Mesothelial cell of epicardium (in vitro differentiated cells): ENCODE measurements around the gene SPATA31E1. TPM values are rescaled to one million over a fixed set of nuclear protein-coding genes. Genes with fewer than 3 reads are reported as not detected.
A peak's percentile ranks its signal among the peaks of the same experiment; 100 is the strongest.
"Not testable (repeated sequence)": the region's sequence is repeated elsewhere in the genome, so short reads cannot be mapped to it uniquely, and the experiment has no call there.

Experiments used
- DNase-seq, 2 experiments: peaks; one replicate each; pipeline ENCODE4 v3.0.0; 2021; ENCODE audit warnings: low spot score in 2 of 2; ENCODE audit not compliant: unreplicated experiment in 2 of 2
- H3K27ac Mint-ChIP-seq: 2 replicates; pipeline ENCODE4 v1.8.0; 2021; ENCODE audit warnings: mixed read lengths
- H3K27me3 Mint-ChIP-seq: 2 replicates; pipeline ENCODE4 v1.8.0; 2021; ENCODE audit warnings: low read depth, mixed read lengths
- H3K36me3 Mint-ChIP-seq: 2 replicates; pipeline ENCODE4 v1.8.0; 2021; ENCODE audit warnings: mixed read lengths
- H3K4me1 Mint-ChIP-seq: 2 replicates; pipeline ENCODE4 v1.8.0; 2021; ENCODE audit warnings: mixed read lengths
- H3K4me3 Mint-ChIP-seq: 2 replicates; pipeline ENCODE4 v1.8.0; 2021; ENCODE audit warnings: mild to moderate bottlenecking, moderate library complexity, mixed read lengths
- H3K9me3 Mint-ChIP-seq: 2 replicates; pipeline ENCODE4 v1.8.0; 2021; ENCODE audit warnings: mixed read lengths
- CTCF ChIP-seq: fragments of 200-600 bp; sonication (generic); IDR thresholded peaks from one replicate; pipeline ENCODE4 v1.5.0; 2021; ENCODE audit warnings: antibody characterized with exemption; ENCODE audit not compliant: unreplicated experiment
- total RNA-seq: library from RNA; stranded (reverse); gene quantifications from 3 replicates; pipeline ENCODE4 v1.2.1, GENCODE V29; 2021

SPATA31E1 gene
- total RNA-seq, 1 donor from 2014 or later, result 0.09 TPM

- Mint-ChIP-seq H3K4me1 (peaks cover 41% of the 10 kb centered on the region), H3K4me3 (no peak overlapping the region)
Observed at GRCh38 chr9:87842878-87843585, 39.6 kb upstream of the SPATA31E1 start.

GRCh38 chr9:87844506-87844905 is 38.2 kb upstream of the SPATA31E1 start:
- no peak overlapping the region for H3K4me3 Mint-ChIP-seq
- TF ChIP-seq CTCF, result no peak
- no peaks in the 10 kb centered on the region for H3K36me3 Mint-ChIP-seq
- DNase-seq, result no peak
- peaks cover 41% of the 10 kb centered on the region for H3K4me1 Mint-ChIP-seq
- peak overlapping the region; percentile 68 for H3K27ac Mint-ChIP-seq
- peaks cover 8% of the 10 kb centered on the region for H3K9me3 Mint-ChIP-seq
- no peaks in the 10 kb centered on the region for H3K27me3 Mint-ChIP-seq

More at GRCh38 chr9:87842878-87843585, 39.6 kb upstream of the SPATA31E1 start:
- H3K27ac Mint-ChIP-seq, result no peak overlapping the region
- H3K27me3 Mint-ChIP-seq, result no peaks in the 10 kb centered on the region
- no peak for DNase-seq
- H3K9me3 Mint-ChIP-seq, result peaks cover 8% of the 10 kb centered on the region
- H3K36me3 Mint-ChIP-seq, result no peaks in the 10 kb centered on the region
- no peak for TF ChIP-seq CTCF

- H3K27me3 Mint-ChIP-seq, DNase-seq, H3K27ac Mint-ChIP-seq, H3K36me3 Mint-ChIP-seq, H3K9me3 Mint-ChIP-seq, H3K4me3 Mint-ChIP-seq: not testable (repeated sequence)
- H3K4me1 Mint-ChIP-seq, result peaks cover 34% of the 10 kb centered on the region
Observed at GRCh38 chr9:87847817-87848216, 34.9 kb upstream of the SPATA31E1 start.

- TF ChIP-seq CTCF, result no peak
- H3K9me3 Mint-ChIP-seq, result no peaks in the 10 kb centered on the region
- DNase-seq, result peak in 1 of 2 experiments; percentile 29
- no peaks in the 10 kb centered on the region for H3K36me3 Mint-ChIP-seq
- no peak overlapping the region for H3K27ac Mint-ChIP-seq
- H3K4me3 Mint-ChIP-seq, result no peak overlapping the region
- H3K27me3 Mint-ChIP-seq, result no peaks in the 10 kb centered on the region
- peaks cover 33% of the 10 kb centered on the region for H3K4me1 Mint-ChIP-seq
Observed at GRCh38 chr9:87849144-87849758, 33.4 kb upstream of the SPATA31E1 start.

GRCh38 chr9:87850391-87850790 is 32.3 kb upstream of the SPATA31E1 start:
- Mint-ChIP-seq H3K27ac (no peak overlapping the region), H3K9me3 (no peaks in the 10 kb centered on the region), H3K4me3 (no peak overlapping the region), H3K36me3 (no peaks in the 10 kb centered on the region), H3K27me3 (no peaks in the 10 kb centered on the region), H3K4me1 (peaks cover 26% of the 10 kb centered on the region)
- DNase-seq, result peak in 1 of 2 experiments; percentile 6
- TF ChIP-seq CTCF, result no peak

- not testable (repeated sequence) for H3K27me3 Mint-ChIP-seq, H3K36me3 Mint-ChIP-seq, H3K27ac Mint-ChIP-seq, H3K4me3 Mint-ChIP-seq, H3K9me3 Mint-ChIP-seq, DNase-seq
- peaks cover 21% of the 10 kb centered on the region for H3K4me1 Mint-ChIP-seq
Observed at GRCh38 chr9:87851186-87851585, 31.5 kb upstream of the SPATA31E1 start.
